SH-SY5Y (cell line): ENCODE results near the gene BRD3.

Source experiments
- GATA2 ChIP-seq: IDR thresholded peaks from 2 replicates; pipeline ENCODE4 v1.6.1; 2011; ENCODE audit warnings: mild to moderate bottlenecking, low read depth, low read length
- GATA3 ChIP-seq: IDR thresholded peaks from 2 replicates; pipeline ENCODE4 v1.6.1; 2011; ENCODE audit warnings: low read depth, mild to moderate bottlenecking, low read length, moderate library complexity

- TF ChIP-seq GATA3 (no peak), GATA2 (no peak)
Measured at GRCh38 chr9:134041649-134041962, 26.2 kb downstream of the BRD3 start.
